PFSK-1 (cell line): Measurements from ENCODE around the gene PCSK6.

Experiments used
- FOXP2 ChIP-seq: optimal IDR thresholded peaks from 2 replicates; pipeline ENCODE3; 2011; ENCODE audit warnings: borderline replicate concordance, control low read depth, inconsistent platforms; ENCODE audit not compliant: insufficient read depth; ENCODE audit errors: extremely low read length, extremely low read depth
- POLR2AphosphoS5 ChIP-seq: IDR thresholded peaks from 2 replicates; pipeline ENCODE4 v1.6.1; 2012; ENCODE audit warnings: low read depth, mild to moderate bottlenecking, control low read depth, low read length, moderate library complexity
- SIN3A ChIP-seq: IDR thresholded peaks from 2 replicates; pipeline ENCODE4 v1.6.1; 2012; ENCODE audit warnings: mild to moderate bottlenecking, low read length, moderate library complexity, borderline replicate concordance; ENCODE audit not compliant: insufficient read depth
- TAF1 ChIP-seq: IDR thresholded peaks from 2 replicates; pipeline ENCODE4 v1.6.1; 2012; ENCODE audit warnings: low read length, control low read depth, borderline replicate concordance; ENCODE audit not compliant: insufficient read depth
- TF ChIP-seq, protein P1 (sequence below), 2 experiments: IDR thresholded peaks; 2 replicates each; pipeline versions ENCODE4 v1.6.1 to v1.8.0; 2011 to 2012; ENCODE audit warnings: low read depth in 2 of 2, low read length in 2 of 2, control low read depth in 1 of 2, inconsistent platforms in 1 of 2, mild to moderate bottlenecking in 1 of 2, moderate library complexity in 1 of 2; ENCODE audit not compliant: insufficient read depth in 1 of 2

Gene PCSK6

DNA sequence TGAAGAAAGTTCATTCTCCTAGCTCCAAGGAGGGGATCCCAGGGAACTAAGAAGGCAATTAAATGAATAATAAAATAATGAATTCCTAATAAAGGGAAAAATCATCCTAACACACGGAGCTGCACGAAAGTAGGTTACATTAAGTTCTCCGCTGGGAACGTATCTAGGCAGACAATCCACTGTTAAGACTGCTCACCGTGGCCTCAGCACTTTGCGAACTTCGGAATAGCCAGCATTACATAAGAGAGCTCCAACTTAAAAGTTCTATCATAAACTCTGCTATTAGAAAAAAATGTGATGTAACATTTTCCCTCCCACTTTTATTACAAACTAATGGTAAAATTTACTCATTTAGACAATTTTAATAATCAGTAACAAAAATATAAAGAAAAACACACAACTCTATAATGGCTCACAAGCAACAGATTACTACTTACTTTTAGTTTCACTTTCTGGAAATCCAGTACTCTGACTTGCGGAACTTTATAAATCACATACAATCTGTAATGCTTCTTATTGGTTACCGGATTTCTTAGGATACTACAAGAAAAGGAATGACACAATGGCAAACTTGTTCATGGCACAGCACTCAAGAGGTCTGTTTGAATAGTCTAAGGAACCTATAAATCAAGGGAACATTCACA is 202.9 kb downstream of the PCSK6 start:
- TF ChIP-seq FOXP2 = no peak
- TF ChIP-seq SIN3A = no peak
- TF ChIP-seq, protein P1, sequence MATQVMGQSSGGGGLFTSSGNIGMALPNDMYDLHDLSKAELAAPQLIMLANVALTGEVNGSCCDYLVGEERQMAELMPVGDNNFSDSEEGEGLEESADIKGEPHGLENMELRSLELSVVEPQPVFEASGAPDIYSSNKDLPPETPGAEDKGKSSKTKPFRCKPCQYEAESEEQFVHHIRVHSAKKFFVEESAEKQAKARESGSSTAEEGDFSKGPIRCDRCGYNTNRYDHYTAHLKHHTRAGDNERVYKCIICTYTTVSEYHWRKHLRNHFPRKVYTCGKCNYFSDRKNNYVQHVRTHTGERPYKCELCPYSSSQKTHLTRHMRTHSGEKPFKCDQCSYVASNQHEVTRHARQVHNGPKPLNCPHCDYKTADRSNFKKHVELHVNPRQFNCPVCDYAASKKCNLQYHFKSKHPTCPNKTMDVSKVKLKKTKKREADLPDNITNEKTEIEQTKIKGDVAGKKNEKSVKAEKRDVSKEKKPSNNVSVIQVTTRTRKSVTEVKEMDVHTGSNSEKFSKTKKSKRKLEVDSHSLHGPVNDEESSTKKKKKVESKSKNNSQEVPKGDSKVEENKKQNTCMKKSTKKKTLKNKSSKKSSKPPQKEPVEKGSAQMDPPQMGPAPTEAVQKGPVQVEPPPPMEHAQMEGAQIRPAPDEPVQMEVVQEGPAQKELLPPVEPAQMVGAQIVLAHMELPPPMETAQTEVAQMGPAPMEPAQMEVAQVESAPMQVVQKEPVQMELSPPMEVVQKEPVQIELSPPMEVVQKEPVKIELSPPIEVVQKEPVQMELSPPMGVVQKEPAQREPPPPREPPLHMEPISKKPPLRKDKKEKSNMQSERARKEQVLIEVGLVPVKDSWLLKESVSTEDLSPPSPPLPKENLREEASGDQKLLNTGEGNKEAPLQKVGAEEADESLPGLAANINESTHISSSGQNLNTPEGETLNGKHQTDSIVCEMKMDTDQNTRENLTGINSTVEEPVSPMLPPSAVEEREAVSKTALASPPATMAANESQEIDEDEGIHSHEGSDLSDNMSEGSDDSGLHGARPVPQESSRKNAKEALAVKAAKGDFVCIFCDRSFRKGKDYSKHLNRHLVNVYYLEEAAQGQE (IDR thresholded peaks at IDR 0.05; ENCODE audit: insufficient read depth in 1 of 2, low read depth in 2 of 2, low read length in 2 of 2) = no peak
- TF ChIP-seq TAF1 = no peak

DNA sequence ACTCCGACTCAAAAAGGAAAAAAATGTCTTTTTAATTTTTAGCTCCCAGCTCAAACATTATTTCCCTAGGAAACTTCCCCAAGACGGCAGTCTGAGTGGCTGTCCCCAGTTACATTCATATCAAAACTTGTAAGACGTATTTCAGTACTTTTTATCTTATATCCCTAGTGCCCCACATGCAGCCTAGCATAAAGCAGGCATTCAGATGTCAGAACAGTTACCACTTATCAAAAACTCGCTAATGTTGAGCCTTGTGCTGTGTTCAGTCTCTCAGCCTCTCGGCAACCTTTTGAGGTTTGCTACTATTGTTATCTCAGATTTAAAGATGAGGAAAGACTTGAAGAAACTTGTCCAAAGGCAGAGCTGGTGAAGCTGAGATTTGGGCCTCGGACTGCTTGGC is 205.6 kb downstream of the PCSK6 start:
- TF ChIP-seq FOXP2 (no peak), SIN3A (no peak), TAF1 (no peak), POLR2AphosphoS5 (no peak)
- TF ChIP-seq, protein P1 (IDR thresholded peaks at IDR 0.05; ENCODE audit: insufficient read depth in 1 of 2, low read depth in 2 of 2, low read length in 2 of 2) = no peak

DNA sequence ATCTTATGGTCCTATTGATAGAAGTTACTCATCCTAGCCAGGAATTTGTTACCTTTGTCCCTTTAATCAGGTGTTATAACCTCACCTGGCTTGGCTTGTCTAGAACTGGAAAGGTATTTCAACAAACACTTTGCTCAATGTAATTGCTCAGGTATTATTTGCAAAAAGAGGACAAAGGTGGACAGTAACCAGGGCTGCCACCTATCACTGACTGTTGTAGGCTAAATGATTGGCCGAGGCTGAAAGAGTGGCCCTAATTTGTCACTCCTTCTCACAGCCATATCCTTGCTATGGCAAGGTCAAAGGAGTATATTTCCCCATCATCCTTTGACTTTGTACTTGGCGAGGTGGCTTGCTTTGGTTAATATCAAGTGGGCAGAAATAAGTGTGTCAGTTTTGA is 209.5 kb downstream of the PCSK6 start:
- TF ChIP-seq, protein P1 (IDR thresholded peaks at IDR 0.05; ENCODE audit: insufficient read depth in 1 of 2, low read depth in 2 of 2, low read length in 2 of 2) = no peak
- TF ChIP-seq SIN3A (no peak), FOXP2 (no peak), POLR2AphosphoS5 (no peak), TAF1 (no peak)

DNA sequence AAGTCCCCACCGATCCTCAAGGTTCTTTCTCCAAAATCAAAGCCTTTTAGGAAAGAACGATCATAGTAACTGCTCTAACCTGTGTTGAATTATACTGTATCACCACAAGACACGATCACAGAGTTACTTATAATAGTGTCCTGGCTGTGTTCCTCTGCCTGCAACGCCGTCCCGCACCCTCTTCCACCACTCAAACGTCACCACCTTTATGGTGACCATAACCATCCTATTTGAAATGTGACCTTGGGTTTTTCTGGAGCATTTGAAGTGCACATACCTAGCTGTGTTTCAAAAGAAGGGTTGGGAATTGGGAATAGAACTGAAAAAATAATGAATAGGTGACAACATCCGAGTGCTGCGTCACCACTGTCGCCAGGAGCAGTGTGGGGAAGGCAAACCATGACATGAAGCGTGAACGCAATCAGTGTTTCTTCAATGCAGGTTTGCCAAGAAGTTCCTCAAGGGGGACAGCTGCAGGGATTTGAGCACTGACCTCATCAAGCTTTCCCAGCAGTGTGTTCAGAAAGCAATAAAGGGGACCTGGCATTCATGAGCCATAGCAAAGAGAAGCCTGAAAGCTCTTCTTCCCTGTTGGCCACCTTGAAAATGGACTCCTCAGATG is 211.5 kb downstream of the PCSK6 start:
- TF ChIP-seq SIN3A = no peak

DNA sequence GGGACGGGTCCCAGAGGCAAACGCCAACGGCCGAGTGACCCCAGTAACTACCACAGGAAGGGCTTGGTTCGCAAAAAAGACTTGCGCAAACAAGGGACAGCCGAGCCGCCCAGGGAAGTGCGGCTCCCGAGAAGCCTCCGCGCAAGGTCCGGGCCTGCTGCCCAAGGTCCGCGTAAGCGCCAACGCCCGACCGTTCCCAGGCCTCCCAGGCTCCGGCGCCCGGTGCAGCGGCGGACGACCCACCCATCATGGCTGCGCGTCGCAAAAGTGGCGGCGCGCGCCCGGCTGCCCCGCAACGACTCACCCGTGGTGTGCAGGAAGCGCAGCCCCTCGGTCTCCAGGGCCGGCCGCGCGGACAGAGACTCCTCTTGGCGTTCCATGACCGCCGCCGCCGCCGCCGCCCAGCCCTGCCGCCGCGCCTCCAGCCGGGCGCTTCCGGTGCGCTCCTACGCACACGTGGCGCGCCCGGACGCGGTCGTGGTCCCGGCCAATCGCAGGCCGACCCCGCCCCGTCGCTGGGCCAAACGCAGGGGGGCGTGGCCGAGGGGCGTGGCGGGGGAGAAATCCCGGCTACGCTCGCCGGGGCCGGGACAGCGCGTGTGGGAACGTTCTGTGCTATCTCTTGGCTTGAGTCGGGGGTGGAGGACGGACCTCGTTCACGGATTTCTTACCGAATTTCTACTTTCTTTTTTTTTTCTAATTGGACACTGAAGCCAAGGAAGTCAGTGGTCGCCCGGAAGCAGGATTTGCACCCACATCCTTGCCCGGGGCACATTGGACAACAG is 212.3 kb downstream of the PCSK6 start, which contains the start of gene SELENOS:
Gene SELENOS (minus strand): TSS at position 448 of the 785 bp plus-strand sequence. CDS start 68 bp downstream, at position 380.
- TF ChIP-seq, protein P1 (IDR thresholded peaks at IDR 0.05; ENCODE audit: insufficient read depth in 1 of 2, low read depth in 2 of 2, low read length in 2 of 2) = no peak
- TF ChIP-seq SIN3A = peak; percentile 64; the same call in 1 of the 2 replicates
- peak; percentile 20 for TF ChIP-seq FOXP2
